ENCODE data around the gene ROBO2.

DNA sequence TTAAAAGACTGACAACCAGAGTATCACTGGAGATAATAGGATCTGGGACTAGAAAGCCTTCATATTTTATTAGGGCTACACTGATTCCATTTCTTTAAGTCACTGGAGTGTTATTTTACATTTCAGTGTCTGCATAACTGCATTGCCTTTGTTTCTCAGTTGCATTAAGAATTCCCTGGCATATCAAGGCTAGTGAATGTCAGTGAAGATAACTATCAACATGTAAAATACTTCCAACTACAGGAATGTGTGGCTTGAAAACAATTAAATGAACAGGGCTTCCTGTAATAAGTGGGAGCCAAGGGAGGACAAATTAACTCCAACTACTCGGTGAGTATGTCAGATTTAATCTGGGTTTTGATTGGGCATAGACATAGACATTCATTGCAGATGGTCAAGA is 628.5 kb downstream of the ROBO2 start:
- TF ChIP-seq CHD4 (IDR thresholded peaks at IDR 0.05; ENCODE audit: borderline replicate concordance) (no peak), CBX2 (IDR thresholded peaks at IDR 0.05; ENCODE audit: borderline replicate concordance, low read depth) (no peak), RCOR1 (IDR thresholded peaks at IDR 0.05; ENCODE audit: low read depth, low read length) (no peak), ELK1 (IDR thresholded peaks at IDR 0.05; ENCODE audit: low read depth, low read length) (no peak), RARB (CRISPR knock-in tag; IDR thresholded peaks at IDR 0.05) (no peak), FOSL2 (IDR thresholded peaks at IDR 0.05) (no peak), FOSL2 (CRISPR knock-in tag; IDR thresholded peaks at IDR 0.05) (no peak), MAFK (IDR thresholded peaks at IDR 0.05; ENCODE audit: partially characterized antibody) (no peak)
- TF ChIP-seq, protein P1, sequence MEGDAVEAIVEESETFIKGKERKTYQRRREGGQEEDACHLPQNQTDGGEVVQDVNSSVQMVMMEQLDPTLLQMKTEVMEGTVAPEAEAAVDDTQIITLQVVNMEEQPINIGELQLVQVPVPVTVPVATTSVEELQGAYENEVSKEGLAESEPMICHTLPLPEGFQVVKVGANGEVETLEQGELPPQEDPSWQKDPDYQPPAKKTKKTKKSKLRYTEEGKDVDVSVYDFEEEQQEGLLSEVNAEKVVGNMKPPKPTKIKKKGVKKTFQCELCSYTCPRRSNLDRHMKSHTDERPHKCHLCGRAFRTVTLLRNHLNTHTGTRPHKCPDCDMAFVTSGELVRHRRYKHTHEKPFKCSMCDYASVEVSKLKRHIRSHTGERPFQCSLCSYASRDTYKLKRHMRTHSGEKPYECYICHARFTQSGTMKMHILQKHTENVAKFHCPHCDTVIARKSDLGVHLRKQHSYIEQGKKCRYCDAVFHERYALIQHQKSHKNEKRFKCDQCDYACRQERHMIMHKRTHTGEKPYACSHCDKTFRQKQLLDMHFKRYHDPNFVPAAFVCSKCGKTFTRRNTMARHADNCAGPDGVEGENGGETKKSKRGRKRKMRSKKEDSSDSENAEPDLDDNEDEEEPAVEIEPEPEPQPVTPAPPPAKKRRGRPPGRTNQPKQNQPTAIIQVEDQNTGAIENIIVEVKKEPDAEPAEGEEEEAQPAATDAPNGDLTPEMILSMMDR (IDR thresholded peaks at IDR 0.05): no peak
